Stimulated activated naive CD8-positive, alpha-beta T cell treated with anti-CD3 and anti-CD28 coated beads, Interleukin-15, Interleukin-2, amounts not matched to agents 100 ng/mL and 50 ng/mL, for 24 hours (primary cell): ENCODE data around the gene CRYL1.

Experiments
- H3K27ac Mint-ChIP-seq: one replicate; pipeline ENCODE4 v1.8.0; 2021; ENCODE audit warnings: mild to moderate bottlenecking, mixed read lengths
- H3K27me3 Mint-ChIP-seq: one replicate; pipeline ENCODE4 v1.8.0; 2021; ENCODE audit warnings: mixed read lengths
- H3K36me3 Mint-ChIP-seq: one replicate; pipeline ENCODE4 v1.8.0; 2021; ENCODE audit warnings: low read depth, mixed read lengths
- H3K4me1 Mint-ChIP-seq: one replicate; pipeline ENCODE4 v1.8.0; 2021; ENCODE audit warnings: low read depth, mixed read lengths
- H3K4me3 Mint-ChIP-seq: one replicate; pipeline ENCODE4 v1.8.0; 2021; ENCODE audit warnings: mild to moderate bottlenecking, mixed read lengths
- H3K9me3 Mint-ChIP-seq: one replicate; pipeline ENCODE4 v1.8.0; 2021; ENCODE audit warnings: mixed read lengths

The CRYL1 gene

GRCh38 chr13:20401931-20402856 is 123.5 kb downstream of the CRYL1 start:
- Mint-ChIP-seq H3K27me3 (no peaks in the 10 kb centered on the region), H3K27ac (no peak overlapping the region), H3K9me3 (no peaks in the 10 kb centered on the region), H3K36me3 (peaks cover 7% of the 10 kb centered on the region), H3K4me1 (no peaks in the 10 kb centered on the region), H3K4me3 (no peak overlapping the region)

GRCh38 chr13:20401531-20401930 is 124.1 kb downstream of the CRYL1 start:
- H3K27ac Mint-ChIP-seq = no peak overlapping the region

GRCh38 chr13:20400774-20401173 is 124.9 kb downstream of the CRYL1 start:
- H3K4me3 Mint-ChIP-seq = no peak overlapping the region
- no peaks in the 10 kb centered on the region for H3K27me3 Mint-ChIP-seq
- H3K4me1 Mint-ChIP-seq = no peaks in the 10 kb centered on the region
- H3K36me3 Mint-ChIP-seq = peaks cover 7% of the 10 kb centered on the region
- no peaks in the 10 kb centered on the region for H3K9me3 Mint-ChIP-seq
- no peak overlapping the region for H3K27ac Mint-ChIP-seq

More at GRCh38 chr13:20401531-20401930, 124.1 kb downstream of the CRYL1 start:
- H3K27me3 Mint-ChIP-seq = no peaks in the 10 kb centered on the region
- no peaks in the 10 kb centered on the region for H3K9me3 Mint-ChIP-seq
- H3K36me3 Mint-ChIP-seq = peaks cover 7% of the 10 kb centered on the region
- no peaks in the 10 kb centered on the region for H3K4me1 Mint-ChIP-seq
- H3K4me3 Mint-ChIP-seq = no peak overlapping the region

DNA sequence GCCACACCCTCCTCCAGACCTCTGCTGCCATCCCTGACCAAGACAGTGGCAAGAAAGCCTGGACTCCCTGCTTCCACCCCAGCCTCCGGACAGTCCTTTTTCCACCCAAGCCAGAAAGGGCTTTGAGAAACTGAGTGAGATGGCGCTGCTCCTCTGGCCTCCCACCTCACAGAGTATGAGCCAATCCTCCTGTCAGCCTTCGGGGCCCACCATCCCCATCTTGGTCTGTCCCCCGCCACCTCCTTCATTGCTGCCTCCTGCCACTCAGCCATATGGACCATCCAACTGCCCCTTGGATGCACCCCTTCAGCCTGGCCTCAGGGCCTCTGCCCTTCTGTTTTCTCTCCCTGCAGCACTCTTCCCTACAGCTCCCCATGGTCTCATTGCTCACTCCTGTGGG is 125.7 kb downstream of the CRYL1 start:
- H3K36me3 Mint-ChIP-seq = peaks cover 7% of the 10 kb centered on the region
- H3K27ac Mint-ChIP-seq = no peak overlapping the region
- no peaks in the 10 kb centered on the region for H3K27me3 Mint-ChIP-seq
- no peaks in the 10 kb centered on the region for H3K9me3 Mint-ChIP-seq
- no peaks in the 10 kb centered on the region for H3K4me1 Mint-ChIP-seq
- H3K4me3 Mint-ChIP-seq = no peak overlapping the region

- peaks cover 5% of the 10 kb centered on the region for H3K36me3 Mint-ChIP-seq
- no peak overlapping the region for H3K4me3 Mint-ChIP-seq
- no peaks in the 10 kb centered on the region for H3K9me3 Mint-ChIP-seq
- H3K27me3 Mint-ChIP-seq = no peaks in the 10 kb centered on the region
- H3K27ac Mint-ChIP-seq = no peak overlapping the region
- H3K4me1 Mint-ChIP-seq = no peaks in the 10 kb centered on the region
Observed at GRCh38 chr13:20399515-20399914, 126.1 kb downstream of the CRYL1 start.

DNA sequence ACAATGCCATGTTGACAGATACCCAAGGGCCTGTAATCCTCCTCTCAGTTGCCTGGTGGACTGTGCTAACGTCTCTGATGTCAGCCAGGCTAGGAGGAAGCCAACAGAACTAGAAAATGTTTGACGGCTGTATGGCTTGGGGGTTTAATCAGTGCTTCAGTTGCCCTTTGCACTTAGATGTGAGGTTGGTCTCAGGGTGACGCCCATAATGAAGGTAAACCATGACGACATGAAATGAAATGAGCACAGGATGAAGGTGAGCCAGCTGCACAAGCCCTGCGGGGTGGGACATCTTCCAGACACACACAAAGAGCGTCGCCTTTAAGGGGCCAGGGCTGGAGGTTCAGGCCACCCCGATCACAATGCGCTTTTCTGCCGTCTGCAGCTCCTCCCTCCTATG is 127.2 kb downstream of the CRYL1 start:
- no peaks in the 10 kb centered on the region for H3K27me3 Mint-ChIP-seq
- no peak overlapping the region for H3K4me3 Mint-ChIP-seq
- no peaks in the 10 kb centered on the region for H3K9me3 Mint-ChIP-seq
- H3K27ac Mint-ChIP-seq = no peak overlapping the region
- H3K4me1 Mint-ChIP-seq = no peaks in the 10 kb centered on the region
- H3K36me3 Mint-ChIP-seq = no peaks in the 10 kb centered on the region

DNA sequence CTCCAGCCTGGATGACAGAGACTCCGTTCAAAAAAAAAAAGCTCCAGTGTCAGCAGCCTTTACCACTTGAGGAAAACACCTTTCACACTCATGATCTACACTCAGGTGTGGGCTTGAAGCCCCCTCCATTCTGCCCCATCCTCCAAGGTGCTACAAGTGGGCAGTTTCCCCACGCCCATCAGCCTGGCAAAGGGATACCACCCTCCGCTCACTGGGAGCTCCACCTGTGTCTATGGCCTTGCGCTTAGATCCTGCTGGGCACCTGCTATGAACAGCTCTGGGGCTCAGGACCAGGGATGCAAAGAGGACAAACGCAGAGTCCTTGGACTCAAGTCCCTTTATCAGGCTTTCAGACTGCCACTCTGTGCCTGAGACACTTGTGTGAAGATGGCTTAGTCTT is 127.8 kb downstream of the CRYL1 start:
- no peaks in the 10 kb centered on the region for H3K9me3 Mint-ChIP-seq
- H3K27ac Mint-ChIP-seq = no peak overlapping the region

GRCh38 chr13:20395061-20395916 is 130.4 kb downstream of the CRYL1 start:
- H3K4me1 Mint-ChIP-seq = no peaks in the 10 kb centered on the region
- H3K4me3 Mint-ChIP-seq = no peak overlapping the region
- H3K36me3 Mint-ChIP-seq = no peaks in the 10 kb centered on the region
- no peaks in the 10 kb centered on the region for H3K9me3 Mint-ChIP-seq
- H3K27me3 Mint-ChIP-seq = no peaks in the 10 kb centered on the region
- H3K27ac Mint-ChIP-seq = no peak overlapping the region

More for the DNA sequence above, 127.8 kb downstream of the CRYL1 start:
- H3K27me3 Mint-ChIP-seq = no peaks in the 10 kb centered on the region
- H3K4me1 Mint-ChIP-seq = no peaks in the 10 kb centered on the region
- H3K36me3 Mint-ChIP-seq = no peaks in the 10 kb centered on the region
- no peak overlapping the region for H3K4me3 Mint-ChIP-seq

DNA sequence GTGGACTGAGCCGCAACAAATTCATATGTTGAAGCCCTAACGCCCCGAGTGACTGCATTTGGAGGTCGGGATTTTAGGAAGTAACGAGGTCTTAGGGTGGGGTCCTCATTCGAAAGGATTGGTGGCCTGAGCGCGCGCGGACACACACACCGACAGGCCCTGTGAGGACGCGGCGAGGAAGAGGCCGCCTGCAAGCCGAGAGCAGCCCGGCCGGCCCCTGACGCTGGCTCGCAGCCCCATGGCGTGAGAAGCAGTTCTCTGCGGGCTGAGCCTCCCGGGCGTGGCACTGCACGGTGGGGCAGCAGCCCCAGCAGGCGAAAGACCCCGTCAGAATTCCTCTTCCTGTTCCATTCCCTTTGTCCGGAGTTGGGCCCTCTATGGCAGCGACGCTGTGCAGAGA is 131.2 kb downstream of the CRYL1 start:
- Mint-ChIP-seq H3K27me3 (no peaks in the 10 kb centered on the region), H3K4me1 (no peaks in the 10 kb centered on the region), H3K4me3 (no peak overlapping the region), H3K9me3 (no peaks in the 10 kb centered on the region), H3K36me3 (no peaks in the 10 kb centered on the region), H3K27ac (no peak overlapping the region)

GRCh38 chr13:20394169-20394501 is 131.5 kb downstream of the CRYL1 start:
- Mint-ChIP-seq H3K4me3 (no peak overlapping the region), H3K27ac (no peak overlapping the region), H3K36me3 (no peaks in the 10 kb centered on the region), H3K9me3 (no peaks in the 10 kb centered on the region), H3K27me3 (no peaks in the 10 kb centered on the region), H3K4me1 (no peaks in the 10 kb centered on the region)

DNA sequence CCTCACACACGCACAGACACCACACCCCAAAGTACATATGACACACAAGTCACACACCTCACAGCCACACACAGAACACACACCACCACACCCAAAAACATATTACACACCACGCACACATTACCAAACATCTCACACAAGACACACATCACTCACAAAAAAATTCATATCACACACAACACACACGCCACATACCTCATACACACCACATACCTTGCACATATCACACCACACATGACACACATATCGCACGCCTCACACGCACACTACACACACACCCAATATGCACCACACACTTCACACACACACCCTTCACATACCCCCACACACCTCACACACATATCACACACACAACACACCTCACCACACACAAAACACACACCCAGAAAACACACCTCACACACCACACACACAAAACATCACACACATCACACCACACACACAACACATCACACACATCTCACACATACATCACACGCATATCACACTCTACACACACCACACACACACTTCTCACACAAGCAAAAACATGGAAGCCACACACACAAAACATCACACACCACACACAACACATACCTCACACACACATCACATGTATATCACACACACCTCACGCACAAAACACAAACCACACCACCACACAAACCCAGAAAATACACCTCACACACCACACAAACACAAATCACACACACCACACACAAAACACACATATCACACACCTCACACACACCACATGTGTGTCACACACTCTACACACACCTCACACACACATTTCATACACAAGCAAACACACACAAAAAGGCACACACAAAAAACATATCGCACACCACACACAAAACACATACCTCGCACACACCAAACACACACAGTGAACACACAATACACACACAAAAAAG is 132.1 kb downstream of the CRYL1 start:
- Mint-ChIP-seq H3K4me3 (no peak overlapping the region), H3K27ac (no peak overlapping the region), H3K4me1 (no peaks in the 10 kb centered on the region), H3K9me3 (no peaks in the 10 kb centered on the region), H3K36me3 (no peaks in the 10 kb centered on the region), H3K27me3 (no peaks in the 10 kb centered on the region)

GRCh38 chr13:20392530-20392929 is 133.1 kb downstream of the CRYL1 start:
- peaks cover 6% of the 10 kb centered on the region for H3K4me1 Mint-ChIP-seq
- H3K27me3 Mint-ChIP-seq = no peaks in the 10 kb centered on the region
- no peak overlapping the region for H3K27ac Mint-ChIP-seq
- no peaks in the 10 kb centered on the region for H3K9me3 Mint-ChIP-seq
- H3K36me3 Mint-ChIP-seq = no peaks in the 10 kb centered on the region
- H3K4me3 Mint-ChIP-seq = no peak overlapping the region

- Mint-ChIP-seq H3K27ac (no peak overlapping the region), H3K4me1 (peaks cover 6% of the 10 kb centered on the region), H3K9me3 (no peaks in the 10 kb centered on the region), H3K4me3 (no peak overlapping the region), H3K27me3 (no peaks in the 10 kb centered on the region), H3K36me3 (no peaks in the 10 kb centered on the region)
Observed at GRCh38 chr13:20391597-20392452, 133.8 kb downstream of the CRYL1 start.
